A673 (cell line): Measurements from ENCODE around the gene PTPN14.

Source experiments
- EZH2 ChIP-seq: fragments of 200-600 bp; sonication (generic); IDR thresholded peaks from 2 replicates; pipeline ENCODE4 v1.6.1; 2017; ENCODE audit warnings: borderline replicate concordance, low read depth, mild to moderate bottlenecking, mixed read lengths, antibody characterized with exemption, low read length; ENCODE audit not compliant: poor library complexity, severe bottlenecking
- TF ChIP-seq, protein P1 (sequence below): fragments of 300-800, 200-600 bp; sonication (generic); conservative IDR thresholded peaks from 2 replicates; pipeline ENCODE4 v1.5.1; 2017; ENCODE audit warnings: low read depth, mild to moderate bottlenecking, antibody characterized with exemption, low read length, moderate library complexity, mixed read lengths

DNA sequence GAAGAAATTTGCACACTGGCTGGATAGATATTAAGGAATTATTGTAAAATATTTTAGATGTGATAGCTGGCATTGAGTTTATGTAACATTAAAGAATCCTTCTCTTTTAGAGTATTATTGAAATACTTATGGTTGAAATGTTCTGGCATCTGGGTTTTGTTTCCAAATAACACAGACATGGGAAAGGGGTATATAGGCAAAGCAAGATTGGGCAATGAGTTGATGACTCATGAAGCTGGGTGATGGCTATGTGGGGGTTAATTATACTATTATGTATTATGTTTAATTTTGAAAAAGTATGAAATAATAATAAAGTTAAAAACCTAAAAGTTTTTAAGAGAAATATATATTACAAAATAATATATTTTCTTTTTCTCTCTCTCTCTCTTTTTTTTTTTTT lies 12.5 kb upstream of the PTPN14 start:
- TF ChIP-seq, protein P1, sequence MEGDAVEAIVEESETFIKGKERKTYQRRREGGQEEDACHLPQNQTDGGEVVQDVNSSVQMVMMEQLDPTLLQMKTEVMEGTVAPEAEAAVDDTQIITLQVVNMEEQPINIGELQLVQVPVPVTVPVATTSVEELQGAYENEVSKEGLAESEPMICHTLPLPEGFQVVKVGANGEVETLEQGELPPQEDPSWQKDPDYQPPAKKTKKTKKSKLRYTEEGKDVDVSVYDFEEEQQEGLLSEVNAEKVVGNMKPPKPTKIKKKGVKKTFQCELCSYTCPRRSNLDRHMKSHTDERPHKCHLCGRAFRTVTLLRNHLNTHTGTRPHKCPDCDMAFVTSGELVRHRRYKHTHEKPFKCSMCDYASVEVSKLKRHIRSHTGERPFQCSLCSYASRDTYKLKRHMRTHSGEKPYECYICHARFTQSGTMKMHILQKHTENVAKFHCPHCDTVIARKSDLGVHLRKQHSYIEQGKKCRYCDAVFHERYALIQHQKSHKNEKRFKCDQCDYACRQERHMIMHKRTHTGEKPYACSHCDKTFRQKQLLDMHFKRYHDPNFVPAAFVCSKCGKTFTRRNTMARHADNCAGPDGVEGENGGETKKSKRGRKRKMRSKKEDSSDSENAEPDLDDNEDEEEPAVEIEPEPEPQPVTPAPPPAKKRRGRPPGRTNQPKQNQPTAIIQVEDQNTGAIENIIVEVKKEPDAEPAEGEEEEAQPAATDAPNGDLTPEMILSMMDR = no peak
- no peak for TF ChIP-seq EZH2
